ENCODE data around the gene SLC27A2. TPM values are rescaled to one million over a fixed set of nuclear protein-coding genes. Genes with fewer than 3 reads are reported as not detected.
"Not testable (repeated sequence)": the region's sequence is repeated elsewhere in the genome, so short reads cannot be mapped to it uniquely, and the experiment has no call there.

Gene SLC27A2
- total RNA-seq: 10 to 100 TPM in 2 of 3 donors, 1 to 10 TPM in 1; 7.2 to 15.0 (median 14.4) TPM

DNA sequence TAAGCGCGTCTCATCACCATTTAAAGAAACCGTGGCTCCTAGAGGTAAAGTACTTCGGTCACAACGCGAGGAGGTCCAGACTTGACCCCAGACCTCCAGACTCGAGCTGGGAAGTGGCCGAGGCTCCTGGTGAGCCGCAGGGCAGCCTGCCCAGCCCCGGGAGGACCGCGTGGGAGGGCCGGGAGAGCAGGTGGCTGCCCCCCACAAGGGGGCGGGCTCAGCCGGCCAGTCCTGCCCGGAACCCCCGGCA lies at the start of gene SLC27A2:
Gene SLC27A2, plus strand, starts transcription at position 228 of the 250 bp plus-strand sequence. CDS start 232 bp downstream, outside the sequence.
- Mint-ChIP-seq H3K27me3 (ENCODE audit: low read depth) (peaks cover 27% of the 10 kb centered on the region), H3K4me3 (peak within 1 kb of the TSS; percentile 89), H3K4me1 (ENCODE audit: low read depth) (peaks cover 20% of the 10 kb centered on the region), H3K9me3 (no peaks in the 10 kb centered on the region), H3K36me3 (ENCODE audit: insufficient read depth) (no peaks in the 10 kb centered on the region)
- DNase-seq (no peak), ATAC-seq (no peak)

DNA sequence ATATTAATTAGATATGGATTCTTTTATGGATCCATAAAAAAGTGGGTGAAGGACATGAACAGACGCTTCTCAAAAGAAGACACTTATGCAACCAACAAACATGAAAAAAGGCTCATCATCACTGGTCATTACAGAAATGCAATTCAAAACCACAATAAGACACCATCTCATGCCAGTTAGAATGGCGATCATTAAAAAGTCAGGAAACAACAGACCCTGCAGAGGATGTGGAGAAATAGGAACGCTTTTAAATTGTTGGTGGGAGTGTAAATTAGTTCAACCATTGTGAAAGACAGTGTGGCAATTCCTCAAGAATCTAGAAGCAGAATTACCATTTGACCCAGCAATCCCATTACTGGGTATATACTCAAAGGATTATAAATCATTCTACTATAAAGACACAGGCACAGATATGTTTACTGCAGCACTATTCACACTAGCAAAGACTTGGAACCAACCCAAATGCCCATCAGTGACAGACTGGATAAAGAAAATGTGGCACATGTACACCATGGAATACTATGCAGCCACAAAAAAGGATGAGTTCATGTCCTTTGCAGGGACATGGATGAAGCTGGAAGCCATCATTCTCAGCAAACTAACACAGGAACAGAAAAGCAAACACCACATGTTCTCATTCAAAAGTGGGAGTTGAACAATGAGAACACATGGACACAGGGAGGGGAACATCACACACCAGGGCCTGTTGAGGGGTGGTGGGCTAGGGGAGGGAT lies 49.6 kb upstream of the SLC27A2 start:
- ATAC-seq; H3K27me3 Mint-ChIP-seq (ENCODE audit: low read depth); H3K36me3 Mint-ChIP-seq (ENCODE audit: insufficient read depth); H3K4me3 Mint-ChIP-seq; H3K9me3 Mint-ChIP-seq; DNase-seq: not testable (repeated sequence)
- peaks cover 22% of the 10 kb centered on the region for H3K4me1 Mint-ChIP-seq (ENCODE audit: low read depth)

DNA sequence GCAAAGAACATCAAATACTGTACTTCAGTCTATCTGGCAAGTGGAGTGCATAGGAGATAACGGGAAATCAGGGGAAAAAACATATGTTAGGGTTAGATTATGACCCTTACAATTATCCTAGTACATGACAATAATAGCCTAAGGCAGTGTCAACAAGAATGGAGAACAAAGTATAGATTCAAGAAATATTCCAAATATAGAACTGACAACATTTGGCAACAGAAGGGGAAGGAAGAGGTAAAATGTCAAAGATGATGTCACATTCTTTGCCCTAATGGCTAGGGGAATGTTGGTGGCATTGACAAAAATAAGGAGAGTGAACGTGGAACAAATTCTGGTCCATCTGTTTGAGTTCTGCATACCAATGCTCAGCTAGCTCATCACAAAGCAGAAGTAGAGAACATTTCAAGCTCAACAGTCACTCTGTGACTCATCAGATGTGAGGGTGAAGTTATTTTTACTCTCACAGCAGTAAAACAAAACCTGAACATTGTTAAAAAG lies 47.4 kb upstream of the SLC27A2 start:
- H3K4me3 Mint-ChIP-seq: no peak overlapping the region
- H3K36me3 Mint-ChIP-seq (ENCODE audit: insufficient read depth): no peaks in the 10 kb centered on the region
- DNase-seq: no peak
- H3K27me3 Mint-ChIP-seq (ENCODE audit: low read depth): peaks cover 6% of the 10 kb centered on the region
- H3K9me3 Mint-ChIP-seq: no peaks in the 10 kb centered on the region
- peak; percentile 39 to 51 for ATAC-seq
- peaks cover 30% of the 10 kb centered on the region for H3K4me1 Mint-ChIP-seq (ENCODE audit: low read depth)

DNA sequence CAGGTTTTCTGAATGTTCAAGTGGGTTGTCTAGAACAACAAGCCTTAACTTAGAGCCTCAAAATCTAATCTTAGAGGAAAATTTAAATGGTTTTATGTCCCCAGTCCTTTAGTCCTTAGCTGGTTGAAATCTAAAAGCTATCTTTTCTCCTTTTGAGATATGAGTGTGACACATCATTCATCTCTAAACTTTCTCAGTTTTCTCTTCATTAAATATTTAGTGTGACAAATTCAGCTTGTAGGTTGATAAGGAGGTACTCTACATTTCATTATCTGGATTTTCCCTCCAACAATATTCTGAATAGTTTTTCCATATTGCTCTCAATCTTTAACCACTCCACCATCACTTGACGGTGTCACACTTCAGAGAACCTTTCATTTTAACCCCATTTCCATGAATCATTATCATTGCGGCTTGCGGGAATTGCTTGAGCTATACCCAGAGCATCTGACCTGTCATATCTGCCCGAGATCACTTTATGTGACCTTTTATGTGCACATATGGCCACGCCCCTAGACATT lies 46.9 kb upstream of the SLC27A2 start:
- H3K4me3 Mint-ChIP-seq: no peak overlapping the region
- H3K4me1 Mint-ChIP-seq (ENCODE audit: low read depth): peaks cover 30% of the 10 kb centered on the region
- no peaks in the 10 kb centered on the region for H3K36me3 Mint-ChIP-seq (ENCODE audit: insufficient read depth)
- ATAC-seq (peak; percentile 72 to 77), DNase-seq (no peak)
- no peaks in the 10 kb centered on the region for H3K9me3 Mint-ChIP-seq
- peaks cover 6% of the 10 kb centered on the region for H3K27me3 Mint-ChIP-seq (ENCODE audit: low read depth)

DNA sequence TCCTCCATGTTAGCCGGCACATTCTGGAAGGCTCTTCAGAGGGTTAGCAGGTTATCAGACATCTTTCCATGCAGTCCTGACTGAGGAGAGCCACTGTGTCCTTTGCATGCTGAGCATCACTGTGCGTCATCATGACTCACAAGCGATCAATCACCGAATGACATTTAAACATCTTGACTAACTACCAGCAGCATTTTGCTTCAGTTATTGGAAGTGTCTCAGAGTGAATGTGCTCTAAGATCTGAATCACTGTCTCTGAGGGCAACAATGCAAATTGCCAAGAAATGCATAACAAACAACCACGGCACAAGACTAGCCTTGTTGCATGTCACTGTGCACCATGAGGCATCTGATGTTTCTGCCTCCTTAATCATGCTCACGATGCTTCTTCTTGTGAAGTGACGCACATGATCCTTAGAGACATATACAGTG lies 44.6 kb upstream of the SLC27A2 start:
- Mint-ChIP-seq H3K4me1 (ENCODE audit: low read depth) (peaks cover 30% of the 10 kb centered on the region), H3K36me3 (ENCODE audit: insufficient read depth) (no peaks in the 10 kb centered on the region), H3K9me3 (no peaks in the 10 kb centered on the region), H3K4me3 (peak overlapping the region; percentile 25), H3K27me3 (ENCODE audit: low read depth) (peaks cover 4% of the 10 kb centered on the region)
- DNase-seq: no peak
- ATAC-seq: peak; percentile 62 to 69

DNA sequence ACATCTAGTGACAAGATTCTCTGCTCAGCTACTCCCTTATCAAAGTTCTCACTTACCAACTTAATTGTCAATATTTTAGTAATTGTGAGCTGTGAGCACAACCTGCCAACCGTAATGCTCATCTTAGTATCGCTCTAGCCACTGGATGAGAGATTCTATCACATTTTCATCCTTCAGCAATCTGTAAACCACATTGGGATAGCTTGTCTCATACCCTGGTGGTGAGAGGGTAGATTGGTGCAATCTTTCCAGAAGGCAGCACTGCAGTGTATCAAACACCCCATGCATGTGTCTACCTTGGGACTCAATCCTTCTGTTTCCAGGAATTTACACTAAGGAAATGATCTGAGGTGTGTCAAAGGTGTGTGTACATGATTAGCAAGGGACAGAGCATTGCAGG lies 44.1 kb upstream of the SLC27A2 start:
- H3K4me3 Mint-ChIP-seq: no peak overlapping the region
- peak in 1 of 2 donors; percentile 1 for ATAC-seq
- no peaks in the 10 kb centered on the region for H3K27me3 Mint-ChIP-seq (ENCODE audit: low read depth)
- H3K4me1 Mint-ChIP-seq (ENCODE audit: low read depth): peaks cover 30% of the 10 kb centered on the region
- DNase-seq: no peak
- no peaks in the 10 kb centered on the region for H3K9me3 Mint-ChIP-seq
- no peaks in the 10 kb centered on the region for H3K36me3 Mint-ChIP-seq (ENCODE audit: insufficient read depth)

DNA sequence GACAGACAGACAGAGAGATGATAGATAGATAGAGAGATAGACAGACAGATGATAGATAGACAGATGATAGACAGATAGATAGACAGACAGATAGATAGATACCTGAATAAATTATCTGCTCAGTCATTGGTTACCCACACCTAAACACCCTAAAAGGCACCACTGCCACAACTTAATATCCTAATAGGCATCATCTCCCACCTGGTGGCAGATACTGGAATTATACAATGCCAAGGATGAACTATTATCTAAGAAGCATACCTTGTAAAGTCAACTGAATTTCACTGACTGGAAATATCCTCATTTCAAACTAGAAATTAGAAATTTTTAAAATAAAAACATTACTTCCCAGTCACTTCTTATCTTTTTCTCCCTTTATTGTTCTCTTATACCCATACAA lies 43.6 kb upstream of the SLC27A2 start:
- Mint-ChIP-seq H3K4me1 (ENCODE audit: low read depth) (peaks cover 30% of the 10 kb centered on the region), H3K4me3 (no peak overlapping the region), H3K9me3 (no peaks in the 10 kb centered on the region), H3K27me3 (ENCODE audit: low read depth) (no peaks in the 10 kb centered on the region), H3K36me3 (ENCODE audit: insufficient read depth) (no peaks in the 10 kb centered on the region)
- ATAC-seq (no peak), DNase-seq (no peak)

DNA sequence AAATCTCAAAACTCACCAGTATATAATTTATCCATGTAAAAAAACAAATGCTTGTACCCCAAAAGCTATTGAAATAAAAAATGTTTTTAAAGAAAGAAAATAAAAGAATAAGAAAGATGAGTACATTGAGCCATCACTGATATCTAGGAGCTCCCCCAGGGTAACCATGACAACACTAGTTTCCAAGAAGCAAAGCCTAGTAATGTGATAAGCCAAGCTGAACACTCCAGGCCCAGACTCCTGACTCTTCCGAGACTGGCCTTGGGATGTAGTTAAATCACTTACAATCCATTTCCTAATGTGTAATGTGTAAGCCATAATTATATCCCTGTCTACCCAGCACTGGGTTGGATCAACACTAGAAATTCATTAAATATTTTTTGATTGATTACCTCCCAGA lies 41.9 kb upstream of the SLC27A2 start:
- Mint-ChIP-seq H3K9me3 (no peaks in the 10 kb centered on the region), H3K4me1 (ENCODE audit: low read depth) (peaks cover 24% of the 10 kb centered on the region), H3K4me3 (no peak overlapping the region), H3K27me3 (ENCODE audit: low read depth) (no peaks in the 10 kb centered on the region), H3K36me3 (ENCODE audit: insufficient read depth) (no peaks in the 10 kb centered on the region)
- DNase-seq (no peak), ATAC-seq (no peak)

DNA sequence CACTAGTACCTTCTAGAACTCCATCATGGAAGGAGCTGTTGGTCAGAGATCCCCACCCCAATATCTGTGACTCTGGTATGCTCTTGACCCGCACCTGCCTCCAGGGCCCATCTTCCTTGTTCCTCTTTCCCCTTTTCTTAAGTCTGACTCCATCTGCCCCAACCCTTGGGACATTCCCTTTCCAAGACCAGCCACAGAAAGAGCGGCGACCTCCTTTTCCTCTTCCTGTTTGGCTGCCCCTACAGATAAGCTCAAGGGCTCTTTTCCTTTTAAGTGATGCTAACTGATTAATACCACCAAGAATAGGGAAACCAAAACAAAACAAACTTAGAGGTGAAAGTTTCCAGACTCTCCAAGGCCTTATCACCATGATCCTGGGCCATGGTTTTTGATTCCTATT lies 41.0 kb upstream of the SLC27A2 start:
- ATAC-seq (no peak), DNase-seq (no peak)
- H3K9me3 Mint-ChIP-seq: no peaks in the 10 kb centered on the region
- H3K27me3 Mint-ChIP-seq (ENCODE audit: low read depth): no peaks in the 10 kb centered on the region
- peaks cover 18% of the 10 kb centered on the region for H3K4me1 Mint-ChIP-seq (ENCODE audit: low read depth)
- H3K36me3 Mint-ChIP-seq (ENCODE audit: insufficient read depth): no peaks in the 10 kb centered on the region
- H3K4me3 Mint-ChIP-seq: no peak overlapping the region

DNA sequence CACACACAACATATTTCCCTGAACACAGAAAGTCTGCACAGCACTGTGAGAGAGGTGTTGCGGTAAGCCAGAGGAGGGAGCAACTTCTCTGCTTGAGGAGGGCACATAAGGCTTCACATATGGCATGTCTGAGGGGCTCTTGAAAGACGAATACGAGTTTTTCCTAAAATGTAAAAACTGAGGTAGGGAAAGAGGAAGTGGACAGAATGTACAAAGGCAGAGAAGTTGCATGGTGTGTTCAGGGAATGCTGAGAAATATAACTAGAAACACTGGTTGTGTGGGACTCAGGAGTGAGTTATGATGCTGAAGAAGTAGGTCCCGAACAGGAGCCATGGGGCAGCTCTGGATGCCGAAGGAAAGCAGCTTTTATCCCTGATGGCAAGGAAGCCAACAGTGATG lies 40.1 kb upstream of the SLC27A2 start:
- Mint-ChIP-seq H3K4me1 (ENCODE audit: low read depth) (peaks cover 12% of the 10 kb centered on the region), H3K4me3 (no peak overlapping the region), H3K36me3 (ENCODE audit: insufficient read depth) (no peaks in the 10 kb centered on the region), H3K9me3 (no peaks in the 10 kb centered on the region), H3K27me3 (ENCODE audit: low read depth) (no peaks in the 10 kb centered on the region)
- DNase-seq (no peak), ATAC-seq (no peak)

DNA sequence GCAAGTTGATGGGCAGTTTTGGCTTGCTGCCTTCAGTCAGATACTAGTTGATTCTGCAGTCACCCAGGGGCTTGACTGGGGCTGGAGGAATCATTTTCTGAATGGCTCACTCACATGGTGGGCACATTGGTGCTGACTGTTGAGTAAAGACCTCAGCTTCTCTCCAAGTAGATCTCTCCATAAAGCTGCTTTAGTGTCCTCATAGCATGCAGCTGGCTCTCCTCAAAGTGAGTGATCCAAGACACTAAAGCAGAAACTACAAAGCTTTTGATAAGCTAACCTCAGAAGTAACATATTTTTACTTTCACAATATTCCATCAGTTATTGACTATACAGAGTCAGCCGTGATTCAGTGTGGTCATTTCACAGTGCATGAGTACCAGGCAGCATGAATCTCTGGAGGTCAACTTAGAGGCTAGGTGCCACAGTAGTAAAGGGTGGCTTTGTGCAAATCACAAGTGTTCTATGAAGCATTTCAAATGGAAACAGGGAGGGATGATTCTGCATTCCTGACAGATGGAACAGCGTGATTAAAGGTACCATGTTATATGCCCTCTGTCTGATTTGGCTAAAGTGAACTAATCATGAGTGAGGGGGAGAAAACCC lies 38.6 kb upstream of the SLC27A2 start:
- no peak overlapping the region for H3K4me3 Mint-ChIP-seq
- H3K36me3 Mint-ChIP-seq (ENCODE audit: insufficient read depth): no peaks in the 10 kb centered on the region
- ATAC-seq: peak in 1 of 2 donors; percentile 64
- DNase-seq: no peak
- H3K9me3 Mint-ChIP-seq: no peaks in the 10 kb centered on the region
- H3K4me1 Mint-ChIP-seq (ENCODE audit: low read depth): no peaks in the 10 kb centered on the region
- no peaks in the 10 kb centered on the region for H3K27me3 Mint-ChIP-seq (ENCODE audit: low read depth)

DNA sequence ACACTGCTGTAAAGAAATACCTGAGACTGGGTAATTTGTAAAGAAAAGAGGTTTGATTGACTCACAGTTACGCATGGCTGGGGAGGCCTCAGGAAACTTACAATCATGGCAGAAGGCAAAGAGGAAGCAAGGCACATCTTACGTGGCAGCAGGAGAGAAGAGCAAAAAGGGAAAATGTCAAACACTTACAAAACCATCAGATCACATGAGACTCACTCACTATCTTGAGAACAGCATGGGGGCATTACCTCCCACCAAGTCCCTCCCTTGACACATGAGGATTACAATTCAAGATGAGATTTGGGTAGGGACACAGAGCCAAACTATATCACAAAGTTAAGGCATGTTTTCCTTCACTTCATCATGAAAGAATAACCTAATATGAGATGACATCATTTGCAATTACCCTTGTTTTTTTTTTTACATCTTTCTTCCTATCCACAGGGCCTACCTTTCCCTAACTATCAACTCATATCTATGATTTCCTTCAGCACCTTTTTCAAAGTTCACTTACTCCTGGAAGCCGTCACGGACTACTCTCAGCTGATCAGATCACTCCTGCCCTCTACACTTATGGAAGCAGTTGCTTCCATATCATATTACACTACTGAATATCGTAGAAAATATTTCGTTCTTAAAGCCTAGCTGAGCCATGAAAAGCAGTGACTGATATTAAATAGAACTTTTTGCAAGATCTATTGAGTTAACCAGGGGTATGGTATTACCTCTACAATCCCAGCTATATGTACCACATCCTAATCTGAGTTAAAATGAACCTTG lies 37.5 kb upstream of the SLC27A2 start:
- no peaks in the 10 kb centered on the region for H3K36me3 Mint-ChIP-seq (ENCODE audit: insufficient read depth)
- no peaks in the 10 kb centered on the region for H3K4me1 Mint-ChIP-seq (ENCODE audit: low read depth)
- ATAC-seq (no peak), DNase-seq (no peak)
- no peaks in the 10 kb centered on the region for H3K27me3 Mint-ChIP-seq (ENCODE audit: low read depth)
- no peak overlapping the region for H3K4me3 Mint-ChIP-seq
- no peaks in the 10 kb centered on the region for H3K9me3 Mint-ChIP-seq

DNA sequence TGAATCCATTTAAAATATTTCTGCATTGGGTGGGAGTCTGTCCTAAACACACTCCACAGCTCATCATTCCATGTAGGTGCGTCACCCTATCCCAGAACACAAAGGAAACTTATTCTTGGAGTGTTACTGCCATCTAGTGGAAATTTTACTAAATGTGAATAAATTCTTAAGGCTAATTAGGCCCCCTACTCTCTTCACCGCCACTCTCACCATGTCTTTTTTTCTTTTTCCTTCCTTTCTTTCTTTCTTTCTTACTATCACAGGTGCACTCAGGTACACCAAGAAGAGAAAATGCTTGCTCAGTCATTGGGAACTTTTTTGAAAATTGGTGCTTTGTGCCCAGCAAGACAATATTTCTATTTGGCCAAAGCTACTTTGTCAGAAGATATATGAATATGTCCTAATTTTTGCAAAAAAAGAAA lies 36.5 kb upstream of the SLC27A2 start:
- no peak for DNase-seq
- no peaks in the 10 kb centered on the region for H3K9me3 Mint-ChIP-seq
- ATAC-seq: peak in 1 of 2 donors; percentile 50

DNA sequence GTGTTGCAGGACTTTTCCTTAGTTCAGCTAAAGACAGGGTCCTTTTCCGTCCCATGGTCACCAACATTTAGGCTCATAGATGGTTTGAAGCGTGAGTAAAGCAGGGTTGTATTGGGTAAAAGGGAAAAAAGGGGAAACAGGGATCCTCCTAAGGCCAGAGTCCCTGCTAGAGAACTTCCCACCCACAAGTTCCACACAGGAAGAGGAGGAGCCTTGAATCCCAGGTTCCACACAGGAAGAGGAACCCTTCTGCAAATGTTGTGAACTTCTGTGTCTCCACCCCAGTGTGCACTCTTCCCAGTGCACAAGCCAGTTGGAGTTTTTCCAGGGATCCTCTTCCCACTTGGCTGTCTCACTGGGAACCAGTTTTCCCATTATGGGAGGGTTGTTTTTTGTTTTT lies 35.4 kb upstream of the SLC27A2 start:
- DNase-seq: no peak
- H3K36me3 Mint-ChIP-seq (ENCODE audit: insufficient read depth): no peaks in the 10 kb centered on the region
- ATAC-seq: no peak
- H3K9me3 Mint-ChIP-seq: no peaks in the 10 kb centered on the region
- no peak overlapping the region for H3K4me3 Mint-ChIP-seq
- no peaks in the 10 kb centered on the region for H3K27me3 Mint-ChIP-seq (ENCODE audit: low read depth)
- no peaks in the 10 kb centered on the region for H3K4me1 Mint-ChIP-seq (ENCODE audit: low read depth)

More for the DNA sequence above, 36.5 kb upstream of the SLC27A2 start:
- H3K4me1 Mint-ChIP-seq (ENCODE audit: low read depth): no peaks in the 10 kb centered on the region
- no peaks in the 10 kb centered on the region for H3K27me3 Mint-ChIP-seq (ENCODE audit: low read depth)
- no peaks in the 10 kb centered on the region for H3K36me3 Mint-ChIP-seq (ENCODE audit: insufficient read depth)
- H3K4me3 Mint-ChIP-seq: no peak overlapping the region

All from activated T-cell treated with anti-CD3 and anti-CD28 coated beads, Interleukin-2, amount 50 U/mL, for 4 hours (primary cell).